GM11168 (cell line): ENCODE data around the gene WNT1.

ENCODE experiments used
- in situ Hi-C: fragments of 300-500 bp; cut with MboI; formaldehyde crosslinking; loops from one replicate; pipeline ENCODE4 v1.12.0; 2022; ENCODE audit warnings: low sequenced_read_pairs; ENCODE audit not compliant: unreplicated experiment

The WNT1 gene

GRCh38 chr12:49026101-49026500, 48.0 kb downstream of the WNT1 start:
- in situ Hi-C loops, result no loop called here

- in situ Hi-C loops, result no loop called here
Measured at GRCh38 chr12:49026678-49027480, 48.8 kb downstream of the WNT1 start.

GRCh38 chr12:49027846-49028555, 49.9 kb downstream of the WNT1 start:
- in situ Hi-C loops, result no loop called here

GRCh38 chr12:49028666-49029275, 50.6 kb downstream of the WNT1 start:
- in situ Hi-C loops, result no loop called here

- in situ Hi-C loops, result no loop called here
Measured at GRCh38 chr12:49030119-49030518, 52.0 kb downstream of the WNT1 start.

- in situ Hi-C loops, result no loop called here
Measured at GRCh38 chr12:49030714-49031572, 52.8 kb downstream of the WNT1 start.

GRCh38 chr12:49031573-49032161, 53.5 kb downstream of the WNT1 start:
- in situ Hi-C loops, result no loop called here
